Muscle layer of colon (tissue), 2 donors: ENCODE measurements around the gene MED15.
"Not testable (repeated sequence)": the region's sequence is repeated elsewhere in the genome, so short reads cannot be mapped to it uniquely, and the experiment has no call there.

Experiments
- H3K27ac ChIP-seq: one replicate; pipeline ENCODE4 v1.7.0; 2013; ENCODE audit warnings: low read depth, mild to moderate bottlenecking, low read length, moderate library complexity
- H3K27me3 ChIP-seq, 2 donors: one replicate each; pipeline ENCODE4 v1.7.0; 2013; ENCODE audit warnings: low read length in 2 of 2, mild to moderate bottlenecking in 2 of 2; ENCODE audit not compliant: insufficient read depth in 2 of 2, control insufficient read depth in 1 of 2
- H3K36me3 ChIP-seq: one replicate; pipeline ENCODE4 v1.7.0; 2013; ENCODE audit warnings: mild to moderate bottlenecking, low read length; ENCODE audit not compliant: insufficient read depth
- H3K4me1 ChIP-seq: one replicate; pipeline ENCODE4 v1.7.0; 2013; ENCODE audit warnings: mild to moderate bottlenecking, low read length; ENCODE audit not compliant: insufficient read depth
- H3K4me3 ChIP-seq, 2 donors: one replicate each; pipeline ENCODE4 v1.7.0; 2013; ENCODE audit warnings: low read length in 2 of 2, low read depth in 1 of 2, mild to moderate bottlenecking in 1 of 2, moderate library complexity in 1 of 2
- H3K9ac ChIP-seq: one replicate; pipeline ENCODE4 v1.7.0; 2013; ENCODE audit warnings: low read length
- H3K9me3 ChIP-seq: one replicate; pipeline ENCODE4 v1.7.0; 2013; ENCODE audit warnings: mild to moderate bottlenecking, low read length
- donor health status: abdominal sarcoma.
- donor health status: Adenocarcinoma of cecum.

MED15 gene

DNA sequence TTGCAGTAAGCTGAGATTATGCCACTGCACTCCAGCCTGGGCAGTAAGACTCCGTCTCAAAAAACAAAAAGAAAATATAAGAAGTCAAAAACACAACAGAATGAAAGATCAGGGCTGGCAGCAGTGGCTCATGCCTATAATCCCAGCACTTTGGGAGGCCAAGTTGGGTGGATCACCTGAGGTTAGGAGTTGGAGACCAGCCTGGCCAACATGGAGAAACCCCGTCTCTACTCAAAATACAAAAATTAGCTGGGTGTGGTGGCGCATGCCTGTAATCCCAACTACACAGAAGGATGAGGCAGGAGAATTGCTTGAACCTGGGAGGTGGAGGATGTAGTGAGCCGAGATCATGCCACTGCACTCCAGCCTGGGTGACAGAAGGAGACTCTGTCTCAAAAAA, 87.1 kb downstream of the MED15 start:
- H3K27ac ChIP-seq, H3K27me3 ChIP-seq, H3K4me1 ChIP-seq, H3K4me3 ChIP-seq, H3K9me3 ChIP-seq, H3K36me3 ChIP-seq, H3K9ac ChIP-seq: not testable (repeated sequence)

DNA sequence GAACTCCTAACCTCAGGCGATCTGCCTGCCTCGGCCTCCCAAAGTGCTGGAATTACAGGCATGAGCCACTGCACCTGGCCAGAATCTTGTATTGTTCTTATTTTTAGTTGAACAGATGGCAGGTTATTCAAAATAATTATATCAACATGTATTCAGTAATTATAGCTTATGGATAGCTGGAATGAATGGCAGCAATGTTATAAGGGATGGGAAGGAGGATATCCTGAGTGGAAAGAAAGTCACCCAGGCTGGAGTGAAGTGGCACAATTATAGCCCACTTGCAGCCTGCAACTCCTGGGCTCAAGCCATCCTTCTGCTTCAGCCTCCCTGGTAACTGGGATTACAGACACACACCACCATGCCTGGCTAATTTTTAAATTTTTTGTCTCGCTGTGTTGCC, 88.1 kb downstream of the MED15 start:
- Histone ChIP-seq H3K27me3 (no peaks in the 10 kb centered on the region), H3K9me3 (no peaks in the 10 kb centered on the region)

DNA sequence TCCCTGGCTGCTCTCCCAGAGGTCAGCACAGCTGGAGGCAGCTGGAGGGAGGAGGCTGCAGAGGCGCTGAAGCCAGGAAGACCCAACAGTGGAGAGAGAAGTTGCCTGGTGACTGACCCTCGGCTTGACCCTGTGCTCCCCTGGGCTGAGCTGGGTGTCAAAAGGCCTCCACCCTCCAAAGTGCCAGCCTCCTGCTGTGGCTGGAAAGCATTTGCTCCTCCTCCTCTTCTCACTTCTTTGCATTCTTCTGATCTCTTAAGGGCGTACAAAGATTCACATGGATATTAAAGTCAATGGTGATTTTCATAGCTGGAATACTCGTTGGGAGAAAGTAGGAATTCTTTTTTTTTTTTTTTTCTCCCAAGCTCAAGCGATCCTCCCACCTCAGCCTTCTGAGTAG, 91.7 kb downstream of the MED15 start:
- H3K27ac ChIP-seq, result no peak overlapping the region
- H3K9ac ChIP-seq, result no peak overlapping the region
- H3K36me3 ChIP-seq, result no peaks in the 10 kb centered on the region
- H3K27me3 ChIP-seq, result no peaks in the 10 kb centered on the region
- no peaks in the 10 kb centered on the region for H3K9me3 ChIP-seq
- H3K4me1 ChIP-seq, result no peaks in the 10 kb centered on the region
- H3K4me3 ChIP-seq, result no peak overlapping the region

More for the DNA sequence above, 88.1 kb downstream of the MED15 start:
- H3K36me3 ChIP-seq, result no peaks in the 10 kb centered on the region
- no peak overlapping the region for H3K9ac ChIP-seq
- H3K4me1 ChIP-seq, result no peaks in the 10 kb centered on the region
- no peak overlapping the region for H3K27ac ChIP-seq
- H3K4me3 ChIP-seq, result no peak overlapping the region

DNA sequence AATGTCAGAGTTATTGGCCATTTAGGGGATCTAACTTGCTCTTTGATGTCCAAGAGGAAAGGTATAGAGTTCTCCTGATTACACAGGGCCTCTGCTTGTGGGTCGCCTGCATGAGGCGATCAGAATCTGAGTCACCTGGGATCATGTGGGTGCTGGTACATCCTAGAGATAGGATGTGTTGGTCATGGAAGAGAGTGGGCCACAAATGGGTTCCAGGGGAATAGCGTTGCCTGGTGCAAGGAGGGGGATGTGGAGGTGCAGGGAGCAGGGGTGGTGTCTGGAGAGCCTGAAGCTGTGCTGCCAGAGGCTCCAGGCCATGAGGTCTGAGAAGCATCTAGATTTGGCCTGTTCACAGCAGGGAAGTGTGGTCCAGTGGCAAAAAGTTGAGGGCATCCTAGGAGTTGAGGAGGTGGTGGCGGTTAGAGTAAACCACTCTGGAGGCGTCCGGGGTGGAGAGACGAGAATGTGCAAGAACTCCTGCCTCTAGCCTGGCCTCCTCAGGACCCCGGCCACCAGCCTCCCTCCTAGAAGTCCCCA, 92.8 kb downstream of the MED15 start:
- Histone ChIP-seq H3K27ac (no peak overlapping the region), H3K9ac (no peak overlapping the region), H3K4me3 (no peak overlapping the region), H3K9me3 (no peaks in the 10 kb centered on the region), H3K27me3 (no peaks in the 10 kb centered on the region), H3K4me1 (no peaks in the 10 kb centered on the region), H3K36me3 (no peaks in the 10 kb centered on the region)

GRCh38 chr22:20601308-20601707, 93.9 kb downstream of the MED15 start:
- Histone ChIP-seq H3K9ac (no peak overlapping the region), H3K27me3 (no peaks in the 10 kb centered on the region), H3K36me3 (no peaks in the 10 kb centered on the region), H3K27ac (no peak overlapping the region), H3K9me3 (no peaks in the 10 kb centered on the region), H3K4me3 (no peak overlapping the region), H3K4me1 (no peaks in the 10 kb centered on the region)

DNA sequence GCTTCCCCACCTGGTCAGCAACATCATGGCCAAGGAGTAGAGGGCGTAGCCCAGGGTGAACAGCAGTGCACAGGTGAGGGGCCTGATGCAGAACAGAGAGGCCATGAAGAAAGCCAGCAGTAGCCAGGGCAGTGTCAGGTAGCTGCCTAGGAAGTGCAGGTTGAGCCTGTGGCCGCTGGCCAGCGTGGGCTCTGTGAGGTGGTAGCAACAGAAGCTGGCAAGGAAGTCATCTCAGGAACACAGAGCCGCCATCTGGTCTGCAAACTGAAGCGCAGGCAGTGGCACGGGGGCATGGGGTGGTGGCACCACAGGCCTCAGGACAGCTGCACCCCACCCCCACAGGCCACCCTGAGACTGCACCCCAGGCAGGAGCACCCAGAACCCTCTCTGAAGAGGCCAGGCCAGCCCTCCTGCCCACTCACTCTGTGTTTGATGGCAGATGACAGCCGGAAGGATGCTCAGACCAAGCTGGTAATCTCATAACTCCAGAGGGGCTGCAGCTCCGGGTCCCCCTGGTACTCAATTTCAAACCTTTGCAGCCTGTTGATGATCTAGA, 95.3 kb downstream of the MED15 start:
- H3K36me3 ChIP-seq, result no peaks in the 10 kb centered on the region
- no peak overlapping the region for H3K27ac ChIP-seq
- H3K27me3 ChIP-seq, result no peaks in the 10 kb centered on the region
- H3K9ac ChIP-seq, result no peak overlapping the region
- no peaks in the 10 kb centered on the region for H3K9me3 ChIP-seq
- H3K4me1 ChIP-seq, result no peaks in the 10 kb centered on the region
- no peak overlapping the region for H3K4me3 ChIP-seq

DNA sequence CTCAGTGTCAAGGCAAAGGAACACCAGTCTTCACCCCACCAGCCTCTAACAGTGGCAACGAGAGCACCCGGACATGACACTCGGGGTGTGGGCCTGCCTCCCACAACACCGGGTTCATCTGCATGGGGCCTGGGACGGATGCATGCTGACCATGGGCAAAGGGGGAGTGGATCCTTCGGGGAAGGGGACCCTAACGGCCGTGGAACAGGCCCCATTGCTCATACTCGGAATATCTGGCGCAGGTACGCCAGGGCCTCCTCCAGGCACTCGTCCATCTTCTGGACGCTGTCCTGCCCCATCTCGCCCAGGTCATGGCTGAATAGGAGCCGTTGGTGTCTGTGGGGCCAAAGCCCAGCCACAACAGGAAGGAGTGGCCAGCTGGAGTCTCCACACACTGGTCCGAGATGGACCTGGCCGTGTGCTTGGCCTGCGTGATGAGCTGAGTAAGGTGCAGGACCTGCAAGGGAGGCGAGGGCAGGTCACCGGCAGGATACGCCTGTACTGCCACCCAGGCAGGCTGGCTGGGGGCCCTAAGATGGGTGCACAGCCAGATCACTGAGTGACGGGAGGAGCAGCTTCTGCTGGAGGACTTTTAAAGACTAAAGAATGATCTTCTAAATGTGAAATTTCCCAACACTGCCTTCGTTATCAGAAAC, 96.8 kb downstream of the MED15 start:
- no peak overlapping the region for H3K9ac ChIP-seq

GRCh38 chr22:20604776-20605221, 97.4 kb downstream of the MED15 start:
- Histone ChIP-seq H3K27me3 (no peaks in the 10 kb centered on the region), H3K36me3 (no peaks in the 10 kb centered on the region), H3K4me1 (no peaks in the 10 kb centered on the region), H3K27ac (no peak overlapping the region), H3K9ac (no peak overlapping the region), H3K4me3 (no peak overlapping the region), H3K9me3 (no peaks in the 10 kb centered on the region)

More for the DNA sequence above, 96.8 kb downstream of the MED15 start:
- H3K9me3 ChIP-seq, result no peaks in the 10 kb centered on the region
- no peak overlapping the region for H3K27ac ChIP-seq
- H3K36me3 ChIP-seq, result no peaks in the 10 kb centered on the region
- H3K4me1 ChIP-seq, result no peaks in the 10 kb centered on the region
- H3K27me3 ChIP-seq, result no peaks in the 10 kb centered on the region
- H3K4me3 ChIP-seq, result no peak overlapping the region

- Histone ChIP-seq H3K27me3 (no peaks in the 10 kb centered on the region), H3K4me1 (no peaks in the 10 kb centered on the region), H3K27ac (no peak overlapping the region), H3K36me3 (no peaks in the 10 kb centered on the region), H3K9ac (no peak overlapping the region), H3K4me3 (no peak overlapping the region), H3K9me3 (no peaks in the 10 kb centered on the region)
Observed at GRCh38 chr22:20605328-20605727, 97.9 kb downstream of the MED15 start.

DNA sequence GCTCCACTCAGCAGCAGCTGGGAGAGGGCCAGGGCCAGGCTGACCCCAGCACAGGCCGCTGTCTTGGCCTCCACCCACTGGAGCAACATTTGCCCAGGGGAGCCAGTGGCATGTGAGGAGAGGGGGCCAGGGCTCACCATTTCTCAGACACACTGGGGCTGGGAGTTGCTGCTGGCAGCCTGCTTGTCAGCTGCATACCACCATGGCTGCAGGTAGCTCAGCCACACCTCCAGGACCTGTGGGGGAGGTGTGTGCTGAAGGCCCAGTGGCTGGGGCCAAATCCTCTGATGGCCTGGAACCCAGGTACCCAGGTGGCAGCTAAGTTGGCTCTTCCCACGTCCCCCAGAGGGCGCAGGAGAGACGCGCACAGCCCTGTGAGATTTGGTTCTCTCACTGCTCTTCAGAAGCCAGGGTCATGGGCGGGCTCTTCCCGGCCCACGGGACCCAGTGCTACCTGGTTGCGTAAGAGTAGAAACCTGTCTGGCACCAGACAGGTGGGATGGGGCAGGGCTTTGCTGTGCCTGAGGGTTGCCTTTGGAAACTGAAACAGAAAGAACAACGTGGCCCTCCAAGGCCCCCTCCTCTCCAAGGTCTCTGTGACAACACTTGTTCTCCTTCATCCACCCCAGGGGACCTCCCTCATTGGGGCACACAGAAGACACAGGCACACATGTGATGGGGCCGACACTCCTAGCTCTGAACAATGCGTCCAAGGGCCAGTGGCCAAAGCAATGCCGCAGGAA, 98.8 kb downstream of the MED15 start:
- no peak overlapping the region for H3K9ac ChIP-seq
- no peak overlapping the region for H3K27ac ChIP-seq
- H3K4me3 ChIP-seq, result no peak overlapping the region

GRCh38 chr22:20606784-20607128, 99.3 kb downstream of the MED15 start:
- Histone ChIP-seq H3K4me3 (no peak overlapping the region), H3K4me1 (no peaks in the 10 kb centered on the region), H3K36me3 (no peaks in the 10 kb centered on the region), H3K27me3 (no peaks in the 10 kb centered on the region), H3K9ac (no peak overlapping the region), H3K27ac (no peak overlapping the region), H3K9me3 (no peaks in the 10 kb centered on the region)

More for the DNA sequence above, 98.8 kb downstream of the MED15 start:
- Histone ChIP-seq H3K27me3 (no peaks in the 10 kb centered on the region), H3K36me3 (no peaks in the 10 kb centered on the region), H3K4me1 (no peaks in the 10 kb centered on the region), H3K9me3 (no peaks in the 10 kb centered on the region)
